GM19023 (cell line): ENCODE measurements around the gene SPEN.
"Not testable (repeated sequence)": the region's sequence is repeated elsewhere in the genome, so short reads cannot be mapped to it uniquely, and the experiment has no call there.

Source experiments
- ATAC-seq: cut with Tn5 transposase; IDR thresholded peaks from one replicate; pipeline ENCODE4 v1.9.1; 2021; ENCODE audit warnings: mild to moderate bottlenecking, moderate library complexity; ENCODE audit not compliant: unreplicated experiment

The SPEN gene

GRCh38 chr1:15834406-15835204 is 12.9 kb upstream of the SPEN start:
- ATAC-seq, result peak; percentile 43

GRCh38 chr1:15835205-15835740 is 12.2 kb upstream of the SPEN start:
- ATAC-seq, result peak; percentile 6

- peak; percentile 47 for ATAC-seq
Measured at GRCh38 chr1:15835741-15836510, 11.6 kb upstream of the SPEN start.

GRCh38 chr1:15836511-15836771 is 11.1 kb upstream of the SPEN start:
- not testable (repeated sequence) for ATAC-seq

GRCh38 chr1:15836772-15837669 is 10.5 kb upstream of the SPEN start:
- ATAC-seq, result no peak

- no peak for ATAC-seq
Measured at GRCh38 chr1:15837931-15838330, 9.6 kb upstream of the SPEN start.

GRCh38 chr1:15838721-15839120 is 8.8 kb upstream of the SPEN start:
- ATAC-seq, result no peak

GRCh38 chr1:15843826-15844572 is 3.5 kb upstream of the SPEN start:
- ATAC-seq, result no peak

GRCh38 chr1:15846056-15846455 is 1.5 kb upstream of the SPEN start:
- not testable (repeated sequence) for ATAC-seq

GRCh38 chr1:15847893-15848142 is 311 bp downstream of the SPEN start:
- no peak for ATAC-seq

GRCh38 chr1:15848143-15848928 is 829 bp downstream of the SPEN start:
- ATAC-seq, result peak; percentile 23

- no peak for ATAC-seq
Measured at GRCh38 chr1:15848929-15849774, 1.6 kb downstream of the SPEN start.

- no peak for ATAC-seq
Measured at GRCh38 chr1:15849775-15850324, 2.3 kb downstream of the SPEN start.

GRCh38 chr1:15850471-15851001 is 3.0 kb downstream of the SPEN start:
- no peak for ATAC-seq

GRCh38 chr1:15851210-15852035 is 3.9 kb downstream of the SPEN start:
- no peak for ATAC-seq

- no peak for ATAC-seq
Measured at GRCh38 chr1:15852036-15852827, 4.7 kb downstream of the SPEN start.

- ATAC-seq, result no peak
Measured at GRCh38 chr1:15852828-15853302, 5.4 kb downstream of the SPEN start.
